Skeletal muscle cell (primary cell): Measurements from ENCODE around the gene ACTN3.
"Not testable (repeated sequence)": the region's sequence is repeated elsewhere in the genome, so short reads cannot be mapped to it uniquely, and the experiment has no call there.

Experiments used
- DNase-seq: peaks from one replicate; pipeline ENCODE4 v3.0.0-alpha.2; 2010; ENCODE audit warnings: low read depth
- H3K4me3 ChIP-seq: 2 replicates; pipeline ENCODE4 v1.5.1; 2011; ENCODE audit warnings: low read depth, mild to moderate bottlenecking, control low read depth, low read length, moderate library complexity

Gene ACTN3

DNA sequence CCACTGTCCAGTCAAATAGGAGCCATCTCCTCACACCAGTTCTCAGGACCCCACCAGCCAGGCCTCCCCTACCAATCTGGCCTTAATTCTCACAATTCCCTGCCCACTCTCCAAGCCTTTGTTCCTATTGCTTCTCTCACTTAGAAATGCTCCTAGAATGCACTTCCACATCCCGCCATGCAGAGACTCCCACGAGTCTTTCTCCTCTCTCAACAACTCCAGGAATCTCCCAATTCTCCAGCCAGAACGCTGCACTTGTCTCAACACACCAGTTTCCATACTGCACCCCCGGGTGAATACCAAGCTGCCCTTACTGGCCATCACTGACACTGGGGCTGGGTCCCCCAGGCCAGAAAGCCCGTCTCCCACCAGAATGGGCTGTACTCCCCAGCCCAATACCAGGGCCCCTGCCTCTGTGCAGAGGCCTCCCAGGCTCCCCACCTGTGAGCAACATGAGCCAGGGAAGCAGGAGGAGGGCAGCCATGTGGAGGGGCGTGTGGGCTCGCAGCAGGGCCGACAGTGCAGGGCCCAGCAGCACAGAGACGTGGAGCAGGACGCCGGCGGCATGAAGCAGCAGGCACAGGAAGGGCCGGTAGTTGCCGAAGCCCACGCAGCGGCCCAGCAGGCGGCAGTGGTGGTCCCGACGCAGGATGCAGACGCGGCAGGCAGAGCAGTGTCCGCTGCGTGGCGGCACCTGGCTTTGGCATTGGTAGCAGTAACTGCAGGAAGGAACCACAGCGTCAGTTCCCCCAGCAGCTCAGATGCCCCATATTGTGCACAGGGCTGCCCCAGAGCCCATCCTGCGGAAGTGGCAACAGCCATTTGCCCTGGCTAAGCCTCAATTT is 3.2 kb upstream of the ACTN3 start:
- no peak overlapping the region for H3K4me3 ChIP-seq
- DNase-seq: peak; percentile 9

DNA sequence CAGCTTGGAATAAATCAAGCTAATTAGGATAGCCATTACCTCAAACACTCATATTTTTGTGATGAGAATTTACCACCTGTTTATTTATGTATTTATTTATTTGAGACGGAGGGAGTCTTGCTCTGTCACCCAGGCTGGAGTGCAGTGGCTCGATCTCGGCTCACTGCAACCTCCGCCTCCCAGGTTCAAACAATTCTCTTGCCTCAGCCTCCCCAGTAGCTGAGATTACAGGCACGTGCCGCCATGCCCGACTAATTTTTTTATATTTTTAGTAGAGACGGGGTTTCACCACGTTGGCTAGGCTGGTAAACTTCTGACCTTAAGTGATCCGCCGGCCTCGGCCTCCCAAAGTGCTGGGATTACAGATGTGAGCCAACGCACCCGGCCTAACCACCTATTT is 1.8 kb upstream of the ACTN3 start:
- DNase-seq: not testable (repeated sequence)
- peak overlapping the region; percentile 80 for H3K4me3 ChIP-seq

DNA sequence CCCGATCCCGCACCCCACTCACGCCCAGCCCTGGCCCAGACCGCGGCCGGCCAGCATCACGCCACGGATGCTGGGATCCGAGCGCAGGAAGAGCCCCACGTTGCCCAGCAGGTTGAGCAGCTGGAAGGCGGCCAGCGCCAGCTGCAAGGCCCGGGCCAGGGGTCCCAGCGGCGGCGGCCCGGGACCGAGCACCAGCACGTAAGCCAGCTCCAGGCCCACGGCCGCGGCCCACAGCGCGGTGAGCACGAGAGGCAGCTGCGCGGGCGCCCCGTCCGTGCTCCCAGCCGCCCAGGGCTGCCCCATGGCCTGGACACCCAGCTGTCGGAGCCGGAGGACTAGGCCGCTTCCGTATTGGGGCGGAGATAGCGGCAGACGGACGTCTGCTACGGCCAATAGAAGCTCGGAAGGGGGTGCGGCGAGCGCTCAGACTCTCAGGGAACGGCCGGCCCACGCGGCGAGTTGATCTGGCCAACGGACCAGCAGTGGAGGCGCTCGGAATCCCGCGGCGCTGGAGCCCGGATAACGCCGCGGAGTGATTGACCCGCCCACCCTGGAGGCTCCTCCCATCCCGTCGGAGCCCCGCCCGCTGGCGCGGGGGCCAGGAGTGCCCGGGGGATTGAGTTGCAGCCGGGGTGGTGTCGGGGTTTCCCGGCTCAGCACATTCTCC is 869 bp upstream of the ACTN3 start, which contains the start of gene ZDHHC24:
TSS of gene ZDHHC24 (minus strand) at position 348 of the 667 bp plus-strand sequence. CDS start at position 303, 45 bp downstream.
- peak within 1 kb of the TSS; percentile 80 for H3K4me3 ChIP-seq
- peak; percentile 87 for DNase-seq

DNA sequence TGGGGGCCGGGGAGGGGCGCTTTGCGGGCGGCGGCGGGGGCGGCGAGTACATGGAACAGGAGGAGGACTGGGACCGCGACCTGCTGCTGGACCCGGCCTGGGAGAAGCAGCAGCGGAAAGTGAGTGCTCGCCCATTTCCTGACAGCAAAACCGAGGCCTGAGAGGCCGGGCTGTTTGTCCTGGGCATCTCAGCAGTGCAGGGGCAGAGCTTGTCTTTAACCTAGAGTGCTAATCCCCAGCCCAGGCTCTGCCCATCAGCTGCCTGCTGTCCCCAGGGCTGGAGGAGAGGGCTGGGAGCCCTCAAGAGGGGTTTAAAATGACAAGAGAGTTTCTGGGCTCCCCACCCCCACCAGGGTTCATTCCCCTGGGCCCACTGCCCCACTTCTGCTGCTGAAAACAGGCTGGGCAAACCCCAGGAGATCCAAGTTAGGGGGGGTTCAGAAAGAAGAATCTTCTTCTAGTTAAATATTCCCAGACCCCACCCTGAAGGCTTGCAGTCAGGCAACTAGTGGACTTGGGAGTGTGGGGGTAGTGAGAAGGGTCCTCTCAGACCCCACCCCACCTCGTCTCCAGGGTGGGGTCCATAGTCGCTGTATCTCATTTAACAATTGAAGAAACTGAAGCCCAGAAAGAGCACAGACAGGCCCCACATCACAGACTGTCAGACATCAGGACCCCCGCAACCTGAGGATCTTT is 411 bp downstream of the ACTN3 start:
- no peak overlapping the region for H3K4me3 ChIP-seq
- DNase-seq: no peak

DNA sequence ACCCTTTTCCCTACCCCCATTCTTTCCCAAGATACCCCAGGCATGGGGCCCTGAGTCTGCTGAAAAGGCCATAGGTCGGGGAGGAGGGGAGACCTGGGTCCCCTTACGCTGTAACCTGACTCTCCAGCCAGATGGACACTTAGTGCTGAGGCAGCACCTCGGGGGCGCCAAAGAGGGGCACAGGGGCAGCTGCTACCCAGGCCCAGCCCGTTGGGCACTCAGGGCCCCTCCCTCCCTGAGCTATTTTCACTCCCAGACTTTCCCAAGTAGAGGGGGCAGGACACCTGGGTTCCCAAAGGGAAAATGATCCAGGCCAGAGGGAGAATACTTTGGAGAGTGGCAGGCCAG is 933 bp downstream of the ACTN3 start:
- no peak overlapping the region for H3K4me3 ChIP-seq
- no peak for DNase-seq

DNA sequence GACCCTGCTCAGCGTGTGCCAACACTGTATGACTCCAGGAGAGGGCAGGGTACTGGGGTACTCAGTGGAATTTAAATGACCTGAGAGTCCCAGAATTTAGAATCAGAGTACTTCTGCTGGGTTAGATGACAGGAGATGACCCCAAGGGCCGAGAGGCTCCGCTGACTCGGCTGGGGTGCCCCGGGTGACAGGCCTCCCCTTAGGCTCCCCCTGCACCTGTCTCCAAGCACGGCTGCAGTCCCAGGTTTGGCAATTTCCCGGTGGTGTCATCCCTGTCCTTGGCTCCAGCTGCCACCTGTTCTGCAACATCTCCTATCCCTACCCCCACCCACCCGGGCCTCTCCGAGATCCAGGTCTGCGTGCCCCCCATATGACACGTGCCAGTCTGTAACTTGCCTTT is 1.3 kb downstream of the ACTN3 start:
- no peak for DNase-seq
- no peak overlapping the region for H3K4me3 ChIP-seq

DNA sequence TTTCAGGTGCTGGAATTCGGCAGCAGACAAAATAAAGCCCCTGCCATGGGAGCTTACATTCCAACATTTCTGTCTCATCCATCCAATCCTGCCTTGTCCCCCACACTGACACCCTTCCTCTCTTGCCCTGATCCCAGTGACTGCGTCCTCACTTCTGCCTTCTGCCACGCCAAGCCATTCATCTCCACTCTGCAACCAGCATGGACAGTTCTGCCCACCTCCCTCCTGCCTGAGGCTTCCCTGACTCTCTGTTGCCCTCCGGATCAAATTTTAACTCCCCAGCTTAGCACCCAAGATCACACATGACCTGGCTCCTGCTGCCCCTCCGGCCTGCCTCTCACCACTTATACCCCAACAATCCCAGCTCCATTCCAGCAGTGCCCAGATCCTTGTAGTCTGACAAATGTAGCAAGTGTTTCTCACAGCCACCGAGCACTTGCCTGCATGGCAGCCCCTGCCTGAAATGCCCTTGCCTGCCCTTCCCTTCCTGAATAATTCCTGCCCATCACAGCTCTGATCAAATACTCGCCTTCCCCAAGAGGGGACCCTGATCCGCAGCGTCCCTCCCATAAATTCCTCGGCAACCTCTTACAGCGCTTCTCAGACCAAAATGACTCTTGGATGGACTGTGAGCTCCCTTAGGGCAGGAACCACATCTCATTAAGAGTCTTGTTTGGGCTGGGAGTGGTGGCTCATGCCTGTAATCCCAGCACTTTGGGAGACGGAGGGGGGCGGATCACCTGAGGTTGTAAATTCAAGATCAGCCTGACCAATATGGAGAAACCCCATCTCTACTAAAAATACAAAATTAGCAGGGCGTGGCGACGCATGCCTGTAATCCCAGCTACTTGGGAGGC is 2.3 kb downstream of the ACTN3 start:
- no peak for DNase-seq
- H3K4me3 ChIP-seq: no peak overlapping the region

DNA sequence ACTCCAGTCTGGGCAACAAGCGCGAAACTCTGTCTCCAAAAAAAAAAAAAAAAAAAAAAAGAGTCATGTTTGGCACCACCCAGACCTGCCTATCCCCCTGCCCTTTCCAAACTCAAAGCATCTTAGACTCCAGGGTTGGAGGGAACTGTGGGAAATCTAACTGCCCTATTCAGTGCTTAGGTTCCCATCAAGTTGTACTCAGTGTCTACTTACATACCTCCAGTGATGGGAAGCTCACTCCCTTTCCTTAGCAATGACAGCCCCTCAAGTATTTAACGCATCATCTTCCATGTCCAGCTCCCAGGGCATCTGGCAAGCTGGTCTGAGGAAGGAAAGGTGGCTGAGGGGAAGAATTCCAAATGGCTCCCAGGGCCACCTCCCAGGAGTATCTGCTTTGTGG is 3.0 kb downstream of the ACTN3 start:
- H3K4me3 ChIP-seq: no peak overlapping the region
- no peak for DNase-seq

DNA sequence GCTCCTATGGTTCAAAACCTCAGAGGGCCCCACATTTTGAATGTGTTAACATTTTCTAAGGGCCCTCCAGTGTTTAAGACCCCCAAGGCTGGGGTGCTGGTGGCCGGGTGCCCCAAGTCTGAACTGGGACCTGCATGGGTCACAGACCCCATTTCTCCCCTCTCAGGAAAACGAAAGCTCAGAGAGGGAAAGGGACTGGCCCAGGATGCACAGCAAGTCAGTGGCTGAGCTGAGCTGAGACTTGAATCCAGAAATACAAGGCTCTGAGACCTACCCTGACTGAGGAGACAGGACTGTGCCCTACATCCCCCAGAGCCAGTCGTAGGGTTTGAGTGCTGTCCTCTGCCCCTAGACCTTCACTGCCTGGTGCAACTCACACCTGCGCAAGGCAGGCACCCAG is 4.2 kb downstream of the ACTN3 start:
- no peak overlapping the region for H3K4me3 ChIP-seq
- DNase-seq: no peak

DNA sequence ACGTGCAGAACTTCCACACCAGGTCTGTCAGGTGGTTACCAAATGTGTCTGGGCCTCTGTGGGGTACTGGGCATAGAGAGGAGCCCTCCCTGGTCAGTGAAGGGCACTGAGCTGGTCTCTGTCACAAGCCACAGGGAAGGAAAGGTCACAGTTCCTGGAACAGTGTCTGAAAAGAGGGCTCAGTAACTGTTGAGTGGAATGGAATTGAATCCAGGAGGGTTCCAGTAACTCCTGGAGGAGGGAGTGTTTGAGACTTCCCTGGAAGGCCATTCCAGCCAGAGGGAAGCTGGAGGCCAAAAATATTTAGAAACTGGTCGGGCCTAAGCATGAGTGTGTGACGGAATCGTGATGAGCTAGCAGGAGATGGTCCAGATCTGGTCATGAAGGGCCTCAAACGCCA is 7.9 kb downstream of the ACTN3 start:
- H3K4me3 ChIP-seq: no peak overlapping the region
- DNase-seq: no peak

DNA sequence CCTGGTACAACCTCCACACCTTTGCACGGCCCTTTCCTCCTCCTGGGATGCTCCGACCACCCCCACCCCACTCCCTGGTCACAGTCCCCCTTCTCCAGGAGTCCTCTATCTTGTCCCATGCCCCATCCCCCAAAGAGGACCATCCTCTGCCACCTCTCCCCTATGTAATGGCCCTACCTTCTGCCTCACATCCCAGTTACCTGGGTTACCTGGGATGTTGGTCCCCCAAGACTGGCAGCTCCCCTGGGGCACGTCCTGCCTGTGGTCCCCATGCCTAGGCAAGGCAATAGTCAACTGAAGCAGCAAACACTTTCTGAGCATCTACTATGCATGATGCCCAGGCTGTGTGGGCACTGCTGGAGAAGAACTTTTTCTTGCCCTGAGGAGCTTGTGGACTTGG is 8.7 kb downstream of the ACTN3 start:
- no peak for DNase-seq
- H3K4me3 ChIP-seq: no peak overlapping the region

DNA sequence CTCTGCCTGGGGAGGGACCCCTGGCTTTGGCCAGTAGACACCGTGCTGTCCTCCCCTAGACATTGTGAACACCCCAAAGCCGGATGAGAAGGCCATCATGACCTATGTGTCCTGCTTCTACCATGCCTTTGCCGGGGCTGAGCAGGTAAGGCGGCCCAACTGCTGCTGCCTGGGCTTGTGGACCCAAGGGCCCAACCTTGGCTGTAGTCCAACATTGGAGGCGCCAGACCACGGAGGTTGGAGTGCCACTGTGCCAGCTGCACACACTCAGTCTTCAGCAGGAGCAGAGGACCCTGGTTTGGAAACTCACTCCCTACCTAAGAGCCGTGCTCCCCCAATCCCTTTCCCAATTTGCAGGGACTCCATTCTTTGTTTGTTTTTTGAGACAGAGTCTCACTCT is 9.4 kb downstream of the ACTN3 start:
- DNase-seq: no peak

DNA sequence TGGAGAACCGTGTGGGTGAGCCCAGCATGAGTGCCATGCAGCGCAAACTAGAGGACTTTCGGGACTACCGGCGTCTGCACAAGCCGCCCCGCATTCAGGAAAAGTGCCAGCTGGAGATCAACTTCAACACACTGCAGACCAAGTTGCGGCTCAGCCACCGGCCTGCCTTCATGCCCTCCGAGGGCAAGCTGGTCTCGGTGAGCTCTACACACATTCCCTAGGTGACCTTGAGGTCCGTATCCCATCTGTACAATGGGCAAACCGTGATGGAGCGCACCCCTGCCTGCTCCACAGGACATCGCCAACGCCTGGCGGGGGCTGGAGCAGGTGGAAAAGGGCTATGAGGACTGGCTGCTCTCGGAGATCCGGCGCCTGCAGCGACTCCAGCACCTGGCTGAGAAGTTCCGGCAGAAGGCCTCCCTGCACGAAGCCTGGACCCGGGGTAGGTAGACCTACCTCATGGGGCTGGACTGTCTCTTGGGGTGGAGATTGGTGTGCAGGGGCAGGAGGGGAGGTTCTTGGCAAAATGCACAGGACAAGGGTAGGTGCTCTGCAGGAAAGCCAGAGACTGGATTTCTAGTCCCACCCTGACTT is 11.1 kb downstream of the ACTN3 start:
- no peak overlapping the region for H3K4me3 ChIP-seq
- DNase-seq: no peak

More for the DNA sequence above, 9.4 kb downstream of the ACTN3 start:
- H3K4me3 ChIP-seq: no peak overlapping the region

DNA sequence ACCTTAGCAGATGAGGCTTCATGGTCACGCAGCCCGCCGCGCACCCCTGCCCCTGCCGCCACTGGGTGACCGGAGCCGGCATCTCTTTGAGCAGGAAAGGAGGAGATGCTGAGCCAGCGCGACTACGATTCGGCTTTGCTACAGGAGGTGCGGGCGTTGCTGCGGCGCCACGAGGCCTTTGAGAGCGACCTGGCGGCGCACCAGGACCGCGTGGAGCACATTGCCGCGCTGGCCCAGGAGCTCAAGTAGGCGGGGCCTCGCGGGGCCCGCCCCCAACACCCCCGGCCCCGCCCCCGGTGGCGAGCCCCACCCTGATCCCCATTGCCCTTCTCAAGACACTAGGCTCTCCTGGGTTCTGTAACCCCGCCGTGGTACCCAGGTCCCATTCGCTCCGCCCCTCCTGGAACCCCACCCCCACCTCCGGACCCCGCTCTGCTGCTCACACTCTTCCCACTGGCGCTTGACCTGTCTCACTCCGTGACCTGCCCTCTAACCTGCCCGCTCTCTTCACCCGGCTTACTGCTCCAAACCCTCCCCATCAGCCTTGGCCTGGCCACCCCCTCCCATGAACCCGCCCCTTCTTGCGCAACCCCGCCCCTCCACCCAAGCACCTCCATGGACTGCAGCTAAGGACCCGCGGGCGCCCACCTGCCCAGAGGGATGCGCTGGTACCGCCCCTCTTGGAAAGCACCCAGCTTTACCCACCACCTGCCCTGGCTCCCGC is 12.6 kb downstream of the ACTN3 start:
- no peak for DNase-seq
- H3K4me3 ChIP-seq: no peak overlapping the region

DNA sequence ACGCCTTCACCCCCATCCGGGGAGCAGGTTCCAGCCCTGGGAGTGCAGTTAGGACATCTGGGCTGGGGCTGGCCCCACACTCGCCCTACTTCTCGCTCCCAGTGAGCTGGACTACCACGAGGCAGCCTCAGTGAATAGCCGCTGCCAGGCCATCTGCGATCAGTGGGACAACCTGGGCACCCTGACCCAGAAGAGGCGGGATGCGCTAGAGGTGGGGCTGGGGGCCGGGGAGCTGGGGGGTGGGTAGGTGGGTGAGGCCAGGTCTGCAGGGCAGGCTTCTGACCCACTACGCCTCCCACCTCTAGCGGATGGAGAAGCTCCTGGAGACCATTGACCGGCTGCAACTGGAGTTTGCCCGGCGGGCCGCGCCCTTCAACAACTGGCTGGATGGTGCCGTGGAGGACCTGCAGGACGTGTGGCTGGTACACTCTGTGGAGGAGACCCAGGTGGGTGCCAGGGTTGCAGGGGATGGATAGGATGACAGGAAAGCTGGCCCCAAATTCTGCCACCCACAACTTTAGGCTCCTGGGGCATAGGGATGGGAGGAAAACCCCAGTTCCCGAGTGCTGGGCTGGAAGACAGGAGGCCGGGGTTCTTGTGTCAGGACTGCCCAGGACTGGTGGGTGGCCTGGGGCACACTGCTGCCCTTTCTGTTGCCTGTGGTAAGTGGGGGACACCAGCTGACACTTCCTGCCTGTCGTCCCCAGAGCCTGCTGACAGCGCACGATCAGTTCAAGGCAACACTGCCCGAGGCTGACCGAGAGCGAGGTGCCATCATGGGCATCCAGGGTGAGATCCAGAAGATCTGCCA is 13.4 kb downstream of the ACTN3 start:
- no peak overlapping the region for H3K4me3 ChIP-seq
- DNase-seq: no peak

DNA sequence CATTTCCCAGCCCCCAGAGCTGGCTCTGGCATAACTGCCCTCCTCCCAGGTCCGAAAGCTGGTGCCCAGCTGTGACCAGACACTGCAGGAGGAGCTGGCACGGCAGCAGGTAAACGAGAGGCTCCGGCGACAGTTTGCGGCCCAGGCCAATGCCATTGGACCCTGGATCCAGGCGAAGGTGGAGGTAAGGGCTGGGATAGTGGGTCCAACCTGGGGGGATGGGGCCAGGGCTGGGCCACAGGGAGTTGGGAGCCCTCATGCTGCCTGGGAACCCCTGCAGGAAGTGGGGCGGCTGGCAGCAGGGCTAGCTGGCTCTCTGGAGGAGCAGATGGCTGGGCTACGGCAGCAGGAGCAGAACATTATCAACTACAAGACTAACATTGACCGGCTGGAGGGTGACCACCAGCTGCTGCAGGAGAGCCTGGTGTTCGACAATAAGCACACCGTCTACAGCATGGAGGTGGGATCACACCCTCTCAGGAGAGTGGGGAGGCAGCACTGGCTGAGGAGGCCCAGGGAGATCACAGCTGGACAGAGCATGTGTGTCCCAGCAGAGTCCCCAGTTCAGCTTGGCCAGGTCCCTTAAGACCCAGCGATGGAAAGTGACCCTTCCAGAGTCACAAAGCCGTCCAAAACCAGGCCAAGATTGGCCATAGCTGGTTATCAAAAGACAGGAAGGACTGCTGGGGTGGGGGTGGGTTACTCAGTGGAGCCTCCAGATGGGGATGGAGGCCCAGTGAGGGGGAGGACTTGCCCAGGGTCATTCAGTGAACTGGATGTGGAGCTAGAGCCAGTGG is 14.7 kb downstream of the ACTN3 start:
- H3K4me3 ChIP-seq: no peak overlapping the region
- no peak for DNase-seq

DNA sequence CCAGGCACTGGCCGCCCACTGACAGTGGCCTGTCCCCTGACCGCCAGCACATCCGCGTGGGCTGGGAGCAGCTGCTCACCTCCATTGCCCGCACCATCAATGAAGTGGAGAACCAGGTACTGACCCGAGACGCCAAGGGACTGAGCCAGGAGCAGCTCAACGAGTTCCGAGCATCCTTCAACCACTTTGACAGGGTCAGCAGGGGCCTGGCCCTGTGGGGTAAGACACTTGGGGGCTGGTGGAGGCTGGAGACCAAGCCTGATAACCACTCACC is 15.2 kb downstream of the ACTN3 start:
- H3K4me3 ChIP-seq: no peak overlapping the region
- DNase-seq: no peak
